Panc1 (cell line): ENCODE results near the gene SMIM38. TPM values are rescaled to one million over a fixed set of nuclear protein-coding genes. Genes with fewer than 3 reads are reported as not detected.
A peak's percentile ranks its signal among the peaks of the same experiment; 100 is the strongest.

Experiments
- ATAC-seq: fragments of 200-7000 bp; cut with Tn5 transposase; 2 replicates; pipeline ENCODE4 v1.9.1; 2020; ENCODE audit warnings: mild to moderate bottlenecking, moderate library complexity
- BruUV-seq: library from RNA; stranded (reverse); fragments of 400-500 nt; replicated peaks from 2 replicates; lab custom pipeline; 2021; lab: Mats Ljungman, UMichigan
- CTCF ChIA-PET: fragments of 300-600 bp; sonication (Branson Sonifier 250); formaldehyde crosslinking; loops from one replicate; lab custom pipeline; 2022; ENCODE audit warnings: antibody characterized with exemption; lab: Charles Lee
- POLR2A ChIA-PET: fragments of 300-600 bp; sonication (Branson Sonifier 250); formaldehyde crosslinking; loops from one replicate; lab custom pipeline; 2022; ENCODE audit warnings: antibody characterized with exemption; lab: Charles Lee
- DNase-seq: peaks from one replicate; pipeline ENCODE4 v3.0.0-alpha.2; 2010; ENCODE audit warnings: low read depth, low spot score
- H3K27ac ChIP-seq: 2 replicates; pipeline ENCODE4 v1.5.1; 2011; ENCODE audit warnings: mild to moderate bottlenecking, low read length, inconsistent platforms
- H3K27me3 ChIP-seq: fragments of 200-500 bp; sonication (Bioruptor generic); 2 replicates; pipeline ENCODE4 v1.6.0; 2014; ENCODE audit warnings: low read length, inconsistent platforms; ENCODE audit not compliant: control insufficient read depth, insufficient read depth
- H3K36me3 ChIP-seq: fragments of 200-500 bp; sonication (Bioruptor generic); 2 replicates; pipeline ENCODE4 v1.5.1; 2014; ENCODE audit warnings: inconsistent platforms, mild to moderate bottlenecking, low read length, moderate library complexity; ENCODE audit not compliant: control insufficient read depth, insufficient read depth
- H3K4me1 ChIP-seq: 2 replicates; pipeline ENCODE4 v1.5.1; 2011; ENCODE audit warnings: inconsistent platforms, mild to moderate bottlenecking, low read length, moderate library complexity; ENCODE audit not compliant: control insufficient read depth, insufficient read depth
- H3K4me3 ChIP-seq, 2 experiments: 2 replicates each; pipeline ENCODE4 v1.5.1; 2011 to 2012; ENCODE audit warnings: low read depth in 2 of 2, low read length in 2 of 2, mild to moderate bottlenecking in 2 of 2, inconsistent platforms in 1 of 2, moderate library complexity in 1 of 2
- H3K9me3 ChIP-seq: fragments of 200-500 bp; sonication (Bioruptor generic); 2 replicates; pipeline ENCODE4 v1.5.1; 2014; ENCODE audit warnings: low read depth, mild to moderate bottlenecking, inconsistent platforms, low read length, moderate library complexity; ENCODE audit not compliant: control insufficient read depth, insufficient read depth
- CTCF ChIP-seq: fragments of 450-650 bp; IDR thresholded peaks from 2 replicates; pipeline ENCODE4 v1.5.1; 2017; ENCODE audit warnings: mild to moderate bottlenecking
- POLR2AphosphoS5 ChIP-seq: IDR thresholded peaks from 2 replicates; pipeline ENCODE4 v1.6.1; 2012; ENCODE audit warnings: mild to moderate bottlenecking, low read depth, low read length, moderate library complexity
- REST ChIP-seq, 2 experiments: IDR thresholded peaks; 2 replicates each; pipeline ENCODE4 v1.6.1; 2011 to 2012; ENCODE audit warnings: low read depth in 2 of 2, control low read depth in 1 of 2, low read length in 1 of 2, mild to moderate bottlenecking in 1 of 2, moderate library complexity in 1 of 2; ENCODE audit not compliant: insufficient read depth in 1 of 2
- SIN3A ChIP-seq: IDR thresholded peaks from 2 replicates; pipeline ENCODE4 v1.6.1; 2012; ENCODE audit warnings: low read depth, mild to moderate bottlenecking, low read length, moderate library complexity, borderline replicate concordance; ENCODE audit not compliant: insufficient read depth
- TCF7L2 ChIP-seq: IDR thresholded peaks from 2 replicates; pipeline ENCODE4 v1.6.1; 2011; ENCODE audit warnings: mild to moderate bottlenecking, low read depth, low read length, inconsistent platforms
- in situ Hi-C: cut with HindIII; loops from 2 replicates; pipeline ENCODE4 v1.10.0; 2016; ENCODE audit warnings: low sequenced_read_pairs, low pct_unique_long_range_greater_than_20kb
- intact Hi-C: fragments of 100-400 bp; cut with micrococcal nuclease; formaldehyde crosslinking; loops from one replicate; pipeline ENCODE4 v1.10.0; 2022; ENCODE audit not compliant: unreplicated experiment
- total RNA-seq: library from RNA; stranded (reverse); gene quantifications from one replicate; pipeline ENCODE4 v1.2.1, GENCODE V29; 2021; ENCODE audit not compliant: unreplicated experiment

Gene SMIM38
- total RNA-seq, 1 experiment from 2014 or later: 0.46 TPM

DNA sequence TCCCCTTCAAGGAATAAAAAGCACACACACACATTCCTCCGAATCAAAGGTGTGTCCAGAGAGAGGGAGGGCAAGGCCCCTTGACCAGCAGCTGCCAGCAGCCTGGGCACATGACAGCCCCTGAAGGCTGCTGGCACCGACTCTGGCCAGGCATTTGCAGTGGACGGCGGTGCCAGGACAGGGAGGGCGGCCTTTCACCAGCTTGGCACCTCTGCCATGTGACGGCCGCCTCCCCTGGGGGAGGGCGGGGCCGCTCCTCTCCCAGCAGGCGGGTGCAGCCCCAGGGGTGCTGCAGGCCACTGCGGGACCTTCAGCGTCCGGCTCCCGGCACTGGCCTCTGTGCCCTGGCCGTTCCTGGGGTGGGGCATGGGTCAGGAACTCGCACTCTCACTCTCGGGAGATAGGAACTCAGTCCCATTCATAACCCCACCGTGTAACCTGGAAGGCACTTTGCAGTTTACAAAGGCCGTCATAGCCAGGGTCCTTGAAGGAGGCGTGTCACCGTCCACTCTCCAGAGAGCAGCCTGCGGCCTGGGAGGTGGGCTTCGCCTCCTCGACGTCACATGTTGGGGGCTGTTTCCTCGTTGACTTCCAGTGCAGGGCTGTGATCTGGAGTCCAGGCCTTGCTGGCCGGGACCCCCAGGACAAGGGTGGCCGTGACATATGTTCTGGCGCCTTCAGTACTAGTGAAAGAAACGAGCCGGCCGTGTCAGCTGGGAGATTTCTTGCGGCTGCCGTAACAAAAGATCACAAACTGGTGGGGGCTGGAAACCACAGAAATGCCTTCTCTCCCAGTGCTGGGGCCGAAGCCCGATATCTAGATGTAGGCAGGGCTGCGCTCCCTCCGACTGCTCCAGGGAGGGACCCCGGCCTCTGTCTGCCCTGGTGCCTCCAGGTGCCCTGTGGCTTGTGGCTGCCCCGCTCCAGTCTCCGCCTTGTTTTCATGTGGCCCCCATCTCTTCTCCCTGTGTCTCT is 39.9 kb upstream of the SMIM38 start:
- in situ Hi-C loops: no loop called here
- H3K36me3 ChIP-seq: no peaks in the 10 kb centered on the region
- H3K4me1 ChIP-seq: peaks cover 26% of the 10 kb centered on the region
- H3K27ac ChIP-seq: peak overlapping the region; percentile 75
- H3K27me3 ChIP-seq: no peaks in the 10 kb centered on the region
- no peaks in the 10 kb centered on the region for H3K9me3 ChIP-seq
- TF ChIP-seq POLR2AphosphoS5 (no peak), SIN3A (no peak), CTCF (no peak), REST (IDR thresholded peaks at IDR 0.05; ENCODE audit: insufficient read depth in 1 of 2, low read depth in 2 of 2, low read length in 1 of 2) (no peak), TCF7L2 (no peak)
- intact Hi-C loops: loop anchor here (10.0 kb wide), 1 partner anchor 259 kb away; no protein-coding TSS in a partner anchor
- DNase-seq (no peak), ATAC-seq (peak; percentile 44)
- H3K4me3 ChIP-seq: no peak overlapping the region
- POLR2A ChIA-PET: no interaction called here
- CTCF ChIA-PET: no interaction called here
- BruUV-seq: no TSS peak

- POLR2A ChIA-PET: no interaction called here
- intact Hi-C loops (loop anchor here (10.0 kb wide), 1 partner anchor 258 kb away; no protein-coding TSS in a partner anchor), in situ Hi-C loops (no loop called here)
- Histone ChIP-seq H3K27me3 (no peaks in the 10 kb centered on the region), H3K4me3 (no peak overlapping the region), H3K36me3 (no peaks in the 10 kb centered on the region), H3K9me3 (no peaks in the 10 kb centered on the region), H3K4me1 (peaks cover 34% of the 10 kb centered on the region), H3K27ac (peak overlapping the region; percentile 75)
- CTCF ChIA-PET: no interaction called here
- BruUV-seq: no TSS peak
- ATAC-seq (no peak), DNase-seq (no peak)
- TF ChIP-seq TCF7L2: no peak
- TF ChIP-seq POLR2AphosphoS5: no peak
- no peak for TF ChIP-seq SIN3A
- no peak for TF ChIP-seq REST (IDR thresholded peaks at IDR 0.05; ENCODE audit: insufficient read depth in 1 of 2, low read depth in 2 of 2, low read length in 1 of 2)
- no peak for TF ChIP-seq CTCF
Measured at GRCh38 chr11:69116671-69117070, 39.1 kb upstream of the SMIM38 start.
